ENCODE measurements around the gene PPM1G.
"Not testable (repeated sequence)": the region's sequence is repeated elsewhere in the genome, so short reads cannot be mapped to it uniquely, and the experiment has no call there.

PPM1G gene

GRCh38 chr2:27375513-27376099 is 33.8 kb downstream of the PPM1G start:
- DNase-seq = no peak

GRCh38 chr2:27373567-27373966 is 35.8 kb downstream of the PPM1G start:
- peak; percentile 36 to 52 (median 38) for DNase-seq

GRCh38 chr2:27372937-27373336 is 36.5 kb downstream of the PPM1G start:
- DNase-seq = no peak

GRCh38 chr2:27370816-27371620 is 38.4 kb downstream of the PPM1G start:
- peak; percentile 89 to 93 (median 90) for DNase-seq

GRCh38 chr2:27370026-27370815 is 39.2 kb downstream of the PPM1G start, which contains the start of the genes EIF2B4 and SNX17:
EIF2B4 (minus strand) TSS chr2:27370338; CDS start chr2:27370314, 24 bp downstream.
SNX17 (plus strand) TSS chr2:27370616; CDS start chr2:27370744, 128 bp downstream.
- DNase-seq = peak; percentile 99

- DNase-seq = no peak
Observed at GRCh38 chr2:27369471-27370025, 39.8 kb downstream of the PPM1G start.

GRCh38 chr2:27363933-27364332 is 45.5 kb downstream of the PPM1G start:
- DNase-seq = no peak

- no peak for DNase-seq
Observed at GRCh38 chr2:27362678-27363420, 46.5 kb downstream of the PPM1G start.

- DNase-seq = peak; percentile 96 to 97 (median 97)
Observed at GRCh38 chr2:27356382-27357181, 52.8 kb downstream of the PPM1G start, which contains the start of gene GTF3C2. GTF3C2 (minus strand) TSS chr2:27356764; CDS start chr2:27343554, 13,210 bp downstream.

- DNase-seq = peak; percentile 79 to 87 (median 83)
Observed at GRCh38 chr2:27356056-27356381, 53.4 kb downstream of the PPM1G start.

- no peak for DNase-seq
Observed at GRCh38 chr2:27354597-27354927, 54.8 kb downstream of the PPM1G start.

- DNase-seq = no peak
Observed at GRCh38 chr2:27353762-27354596, 55.4 kb downstream of the PPM1G start.

- DNase-seq = not testable (repeated sequence)
Observed at GRCh38 chr2:27353386-27353761, 56.0 kb downstream of the PPM1G start.

GRCh38 chr2:27351802-27352598 is 57.4 kb downstream of the PPM1G start:
- DNase-seq = no peak

- DNase-seq = no peak
Observed at GRCh38 chr2:27350106-27350693, 59.2 kb downstream of the PPM1G start.

GRCh38 chr2:27347641-27348040 is 61.8 kb downstream of the PPM1G start:
- DNase-seq = no peak

- no peak for DNase-seq
Observed at GRCh38 chr2:27336173-27336572, 73.2 kb downstream of the PPM1G start.

- DNase-seq = no peak
Observed at GRCh38 chr2:27335311-27335710, 74.1 kb downstream of the PPM1G start.

Data from suppressor macrophage treated with lipopolysaccharide for 1 hour (primary cell).